ENCODE measurements around the gene PHKG1.
"Not testable (repeated sequence)": the region's sequence is repeated elsewhere in the genome, so short reads cannot be mapped to it uniquely, and the experiment has no call there.

PHKG1 gene

GRCh38 chr7:56092789-56093531, at the start of gene PHKG1:
Gene PHKG1, minus strand, starts transcription at chr7:56092952. Its CDS starts 4,011 bp downstream, at chr7:56088941.
- DNase-seq: no peak

- not testable (repeated sequence) for DNase-seq
Observed at GRCh38 chr7:56131062-56131461, 38.3 kb upstream of the PHKG1 start.

- no peak for DNase-seq
Observed at GRCh38 chr7:56127241-56127975, 34.7 kb upstream of the PHKG1 start.

GRCh38 chr7:56125831-56126230, 33.1 kb upstream of the PHKG1 start:
- DNase-seq: no peak

- DNase-seq: no peak
Observed at GRCh38 chr7:56124981-56125380, 32.2 kb upstream of the PHKG1 start.

- DNase-seq: no peak
Observed at GRCh38 chr7:56121440-56121839, 28.7 kb upstream of the PHKG1 start.

GRCh38 chr7:56115852-56116538, 23.2 kb upstream of the PHKG1 start, which contains the start of gene NUPR2:
Gene NUPR2, minus strand, starts transcription at chr7:56116417. Its CDS starts 103 bp downstream, at chr7:56116314.
- no peak for DNase-seq

- DNase-seq: not testable (repeated sequence)
Observed at GRCh38 chr7:56112244-56112643, 19.5 kb upstream of the PHKG1 start.

- DNase-seq: no peak
Observed at GRCh38 chr7:56110611-56111010, 17.9 kb upstream of the PHKG1 start.

- no peak for DNase-seq
Observed at GRCh38 chr7:56107954-56108258, 15.2 kb upstream of the PHKG1 start.

- peak; percentile 96 for DNase-seq
Observed at GRCh38 chr7:56106108-56107073, 13.6 kb upstream of the PHKG1 start, which contains the start of gene CHCHD2. Gene CHCHD2, minus strand, starts transcription at chr7:56106476. Its CDS starts 63 bp downstream, at chr7:56106413.

GRCh38 chr7:56105508-56105907, 12.8 kb upstream of the PHKG1 start:
- DNase-seq: peak; percentile 54

GRCh38 chr7:56104138-56104537, 11.4 kb upstream of the PHKG1 start:
- not testable (repeated sequence) for DNase-seq

- no peak for DNase-seq
Observed at GRCh38 chr7:56099653-56100052, 6.9 kb upstream of the PHKG1 start.

- DNase-seq: not testable (repeated sequence)
Observed at GRCh38 chr7:56098187-56099008, 5.6 kb upstream of the PHKG1 start.

- DNase-seq: no peak
Observed at GRCh38 chr7:56097700-56098099, 4.9 kb upstream of the PHKG1 start.

GRCh38 chr7:56092388-56092787, 364 bp downstream of the PHKG1 start:
- not testable (repeated sequence) for DNase-seq

GRCh38 chr7:56091591-56091990, 1.2 kb downstream of the PHKG1 start:
- DNase-seq: no peak

GRCh38 chr7:56087445-56087844, 5.3 kb downstream of the PHKG1 start:
- no peak for DNase-seq

GRCh38 chr7:56086761-56087160, 6.0 kb downstream of the PHKG1 start:
- no peak for DNase-seq

GRCh38 chr7:56083150-56083785, 9.5 kb downstream of the PHKG1 start:
- no peak for DNase-seq

Data from CD4-positive, alpha-beta T cell treated with Interleukin-10 for 1 hour (primary cell).